ENCODE results near the gene SRD5A3.

DNA sequence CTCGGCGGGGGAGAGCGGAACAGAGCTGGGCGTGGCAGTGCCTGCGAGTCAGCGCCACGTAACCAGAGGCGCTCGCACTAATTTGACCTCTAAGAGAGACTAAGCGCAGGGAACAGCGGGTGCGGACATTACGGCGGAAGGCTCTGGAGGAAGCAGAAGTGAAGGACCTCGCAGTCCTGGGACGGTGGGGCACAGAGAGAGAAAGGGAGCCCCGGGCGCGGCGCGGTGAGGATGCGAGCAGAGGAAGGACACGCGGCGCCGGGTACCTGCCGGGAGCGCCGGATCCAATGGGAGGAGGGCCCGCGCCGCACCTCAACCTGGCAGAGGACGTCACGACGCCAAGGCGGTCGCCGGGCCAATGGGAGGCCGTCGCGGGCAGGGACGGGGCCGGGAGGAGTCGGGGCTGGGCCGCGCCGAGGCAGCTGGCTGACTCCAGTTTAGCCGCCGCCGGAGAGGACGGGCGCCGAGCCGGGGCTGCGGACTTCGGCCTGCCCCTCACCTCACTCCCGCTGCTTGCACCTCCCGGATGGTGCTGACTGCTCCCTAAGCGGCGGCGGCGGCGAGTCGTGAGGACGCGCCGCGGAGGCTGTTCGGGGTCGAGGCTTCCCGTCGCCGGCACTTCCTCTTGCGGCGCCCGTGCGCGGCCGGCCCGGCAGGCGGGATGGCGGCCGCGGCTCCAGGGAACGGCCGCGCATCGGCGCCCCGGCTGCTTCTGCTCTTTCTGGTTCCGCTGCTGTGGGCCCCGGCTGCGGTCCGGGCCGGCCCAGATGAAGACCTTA lies 49.7 kb downstream of the SRD5A3 start, which contains the start of gene TMEM165:
- TF ChIP-seq, protein P1, sequence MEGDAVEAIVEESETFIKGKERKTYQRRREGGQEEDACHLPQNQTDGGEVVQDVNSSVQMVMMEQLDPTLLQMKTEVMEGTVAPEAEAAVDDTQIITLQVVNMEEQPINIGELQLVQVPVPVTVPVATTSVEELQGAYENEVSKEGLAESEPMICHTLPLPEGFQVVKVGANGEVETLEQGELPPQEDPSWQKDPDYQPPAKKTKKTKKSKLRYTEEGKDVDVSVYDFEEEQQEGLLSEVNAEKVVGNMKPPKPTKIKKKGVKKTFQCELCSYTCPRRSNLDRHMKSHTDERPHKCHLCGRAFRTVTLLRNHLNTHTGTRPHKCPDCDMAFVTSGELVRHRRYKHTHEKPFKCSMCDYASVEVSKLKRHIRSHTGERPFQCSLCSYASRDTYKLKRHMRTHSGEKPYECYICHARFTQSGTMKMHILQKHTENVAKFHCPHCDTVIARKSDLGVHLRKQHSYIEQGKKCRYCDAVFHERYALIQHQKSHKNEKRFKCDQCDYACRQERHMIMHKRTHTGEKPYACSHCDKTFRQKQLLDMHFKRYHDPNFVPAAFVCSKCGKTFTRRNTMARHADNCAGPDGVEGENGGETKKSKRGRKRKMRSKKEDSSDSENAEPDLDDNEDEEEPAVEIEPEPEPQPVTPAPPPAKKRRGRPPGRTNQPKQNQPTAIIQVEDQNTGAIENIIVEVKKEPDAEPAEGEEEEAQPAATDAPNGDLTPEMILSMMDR (IDR thresholded peaks at IDR 0.05): peak in 1 of 3 experiments; percentile 17
- peak; percentile 97 for TF ChIP-seq POLR2A (IDR thresholded peaks at IDR 0.05; ENCODE audit: low read depth)
